MG63 (cell line): Measurements from ENCODE around the gene TRIM49D1. TPM values are rescaled to one million over a fixed set of nuclear protein-coding genes. Genes with fewer than 3 reads are reported as not detected.
"Not testable (repeated sequence)": the region's sequence is repeated elsewhere in the genome, so short reads cannot be mapped to it uniquely, and the experiment has no call there.

Experiments
- DNase-seq: peaks from one replicate; pipeline ENCODE4 v3.0.0-alpha.2; 2020
- H3K27me3 ChIP-seq: fragments of 250-450 bp; sonication (Bioruptor Pico); 2 replicates; pipeline ENCODE4 v1.5.1; 2020; ENCODE audit warnings: mild to moderate bottlenecking, moderate library complexity
- H3K36me3 ChIP-seq: fragments of 250-450 bp; sonication (Bioruptor Pico); 2 replicates; pipeline ENCODE4 v1.5.1; 2020; ENCODE audit warnings: mild to moderate bottlenecking, moderate library complexity
- H3K4me3 ChIP-seq: fragments of 250-450 bp; sonication (Bioruptor Pico); 2 replicates; pipeline ENCODE4 v1.5.1; 2020; ENCODE audit warnings: mild to moderate bottlenecking, moderate library complexity
- H3K9me3 ChIP-seq: fragments of 250-450 bp; sonication (Bioruptor Pico); 2 replicates; pipeline ENCODE4 v1.5.1; 2020; ENCODE audit warnings: mild to moderate bottlenecking, moderate library complexity
- total RNA-seq: library from RNA; depleted of rRNA; stranded (reverse); fragments of >200 nt; shearing (Covaris generic); gene quantifications from 2 replicates; pipeline ENCODE4 v1.2.3, GENCODE V29; 2014; ENCODE audit warnings: low replicate concordance; rRNA removed

TRIM49D1 gene, protein sequence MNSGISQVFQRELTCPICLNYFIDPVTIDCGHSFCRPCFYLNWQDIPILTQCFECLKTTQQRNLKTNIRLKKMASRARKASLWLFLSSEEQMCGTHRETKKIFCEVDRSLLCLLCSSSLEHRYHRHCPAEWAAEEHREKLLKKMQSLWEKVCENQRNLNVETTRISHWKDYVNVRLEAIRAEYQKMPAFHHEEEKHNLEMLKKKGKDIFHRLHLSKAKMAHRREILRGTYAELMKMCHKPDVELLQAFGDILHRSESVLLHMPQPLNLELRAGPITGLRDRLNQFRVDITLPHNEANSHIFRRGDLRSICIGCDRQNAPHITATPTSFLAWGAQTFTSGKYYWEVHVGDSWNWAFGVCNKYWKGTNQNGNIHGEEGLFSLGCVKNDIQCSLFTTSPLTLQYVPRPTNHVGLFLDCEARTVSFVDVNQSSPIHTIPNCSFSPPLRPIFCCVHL
- not detected in 2 replicates for total RNA-seq

DNA sequence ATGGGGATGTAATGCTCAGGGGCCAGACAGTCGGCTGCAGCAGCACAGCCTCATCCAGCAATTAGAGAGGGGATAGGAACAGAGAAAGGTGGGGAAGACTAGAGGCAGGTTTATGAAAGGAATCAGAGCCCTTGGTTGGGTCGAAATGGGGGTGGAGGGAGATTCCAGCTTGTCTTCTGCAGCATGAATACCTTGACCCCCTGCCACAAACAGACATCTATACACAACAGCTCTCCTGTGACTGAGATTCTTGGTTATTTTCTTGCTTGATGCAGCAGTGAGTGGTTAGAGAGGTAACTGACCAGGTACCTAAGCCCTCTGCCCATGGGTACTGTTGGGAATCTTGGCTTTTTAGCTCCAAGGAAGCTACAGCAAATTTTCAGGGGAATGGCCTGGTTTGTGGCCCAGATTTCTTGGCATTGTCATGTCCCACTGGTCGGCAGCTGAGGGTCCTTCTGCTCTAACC is at the start of gene TRIM49D1:
TSS of gene TRIM49D1 (minus strand) at position 51 of the 466 bp plus-strand sequence. CDS start 4,535 bp downstream, outside the sequence.
- no peaks in the 10 kb centered on the region for H3K27me3 ChIP-seq
- H3K36me3 ChIP-seq, result no peaks in the 10 kb centered on the region
- no peaks in the 10 kb centered on the region for H3K9me3 ChIP-seq
- H3K4me3 ChIP-seq, result no peak within 1 kb of the TSS
- DNase-seq, result no peak

DNA sequence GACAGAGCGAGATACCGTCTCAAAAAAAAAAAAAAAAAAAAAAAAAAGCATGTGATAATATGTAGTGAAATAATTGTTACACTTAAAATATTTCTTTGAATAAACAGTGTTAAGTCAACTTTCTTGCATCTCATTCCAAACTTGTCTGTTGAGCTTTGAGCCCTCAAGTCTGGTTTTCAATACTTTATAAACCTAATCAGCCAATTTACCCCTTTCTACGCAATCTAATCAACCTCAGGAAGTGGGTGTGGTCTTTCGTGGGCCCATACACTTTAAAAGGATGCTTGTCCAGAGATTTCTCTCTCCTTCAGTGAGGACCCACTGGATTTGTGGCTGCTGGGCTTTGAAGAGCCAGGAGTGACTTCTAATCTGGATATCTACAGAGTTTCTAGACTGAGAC is 43.7 kb upstream of the TRIM49D1 start, which contains the start of gene TRIM64:
TSS of gene TRIM64 (plus strand) at position 301 of the 400 bp plus-strand sequence. CDS start 2,467 bp downstream, outside the sequence.
- not testable (repeated sequence) for H3K27me3 ChIP-seq, DNase-seq, H3K9me3 ChIP-seq, H3K36me3 ChIP-seq, H3K4me3 ChIP-seq

DNA sequence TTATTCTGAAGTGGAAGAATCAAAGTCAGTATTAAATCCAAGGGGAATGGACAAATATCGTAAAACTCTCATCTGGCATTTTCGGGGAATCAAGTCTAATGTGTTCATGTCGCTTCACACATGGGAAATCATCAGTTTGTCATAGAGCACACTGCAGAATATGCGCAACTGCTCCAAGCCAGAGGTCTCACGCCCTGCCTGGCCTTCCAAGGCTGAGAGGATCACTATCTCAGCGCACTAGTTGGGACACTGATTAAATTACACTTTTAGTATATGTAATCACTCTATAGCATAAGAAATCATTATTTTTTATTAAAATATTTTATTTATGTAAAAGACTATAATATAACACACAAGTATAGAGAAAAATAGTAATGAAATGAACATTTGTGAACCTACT is 38.8 kb upstream of the TRIM49D1 start:
- H3K9me3 ChIP-seq, DNase-seq, H3K36me3 ChIP-seq: not testable (repeated sequence)

DNA sequence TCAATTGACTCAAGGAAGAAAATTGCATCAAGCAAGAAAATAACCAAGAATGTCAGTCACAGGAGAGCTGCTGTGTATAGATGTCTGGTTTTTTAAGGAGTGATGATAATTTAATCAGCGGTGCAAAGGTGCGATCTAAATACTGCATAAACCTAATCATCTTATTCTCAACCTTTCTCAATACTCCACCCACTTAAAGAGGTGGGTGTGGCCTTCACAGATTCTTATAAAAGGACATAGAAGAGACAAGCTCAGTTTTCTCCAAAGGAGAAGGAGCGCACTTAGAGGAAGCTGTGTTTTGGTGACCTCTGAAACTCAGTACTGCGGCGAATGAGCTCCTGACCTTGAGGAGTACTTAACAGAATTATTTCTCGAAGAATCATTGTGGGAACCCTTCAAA is 1.7 kb upstream of the TRIM49D1 start, which contains the start of gene TRIM49D2:
TSS of gene TRIM49D2 (plus strand) at position 301 of the 400 bp plus-strand sequence. CDS start 2,698 bp downstream, outside the sequence.
- H3K27me3 ChIP-seq, DNase-seq: not testable (repeated sequence)

More for the DNA sequence above, 38.8 kb upstream of the TRIM49D1 start:
- H3K4me3 ChIP-seq, H3K27me3 ChIP-seq: not testable (repeated sequence)

DNA sequence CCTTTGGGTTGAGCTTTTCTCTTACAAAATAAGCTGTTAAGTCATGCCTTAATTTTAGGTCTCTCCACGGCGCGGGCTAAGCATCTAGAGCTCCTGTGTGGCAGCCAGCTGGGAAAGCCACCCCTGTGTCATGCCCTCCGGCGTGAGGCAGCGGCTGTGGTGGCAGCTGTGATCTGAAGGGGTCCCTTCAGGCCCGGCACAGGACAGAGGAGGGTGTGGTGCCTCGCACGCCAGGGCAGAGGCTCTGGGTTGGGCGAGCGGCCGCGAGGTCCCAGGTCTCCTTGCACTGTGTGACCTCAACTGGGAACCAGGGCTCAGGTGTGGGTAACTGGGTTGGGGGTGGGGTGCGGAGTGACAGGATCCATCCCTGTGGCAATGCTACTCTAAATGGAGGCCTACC is 21.2 kb downstream of the TRIM49D1 start:
- H3K9me3 ChIP-seq, H3K27me3 ChIP-seq, DNase-seq, H3K36me3 ChIP-seq, H3K4me3 ChIP-seq: not testable (repeated sequence)

More for the DNA sequence above, 1.7 kb upstream of the TRIM49D1 start, which contains the start of gene TRIM49D2:
- H3K36me3 ChIP-seq, H3K9me3 ChIP-seq, H3K4me3 ChIP-seq: not testable (repeated sequence)

DNA sequence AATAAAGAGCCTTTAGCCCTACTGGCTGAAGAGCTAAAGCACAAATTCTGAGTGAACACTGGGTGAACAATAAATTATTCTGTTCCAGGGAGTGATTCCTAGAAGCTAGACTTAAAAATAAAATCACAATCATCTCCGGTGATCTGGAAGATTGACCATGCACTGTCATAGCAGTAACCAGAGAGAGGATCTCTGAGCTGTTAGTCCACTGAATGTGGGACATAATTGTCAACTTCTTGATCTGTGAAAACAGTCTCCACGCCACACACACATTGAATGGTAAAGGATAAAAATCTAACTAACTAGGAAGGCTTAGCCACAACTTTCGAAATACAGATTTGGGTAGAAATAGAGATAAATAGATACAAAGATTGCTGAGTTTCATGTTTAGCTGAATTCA is 28.8 kb downstream of the TRIM49D1 start:
- H3K27me3 ChIP-seq, H3K4me3 ChIP-seq, H3K9me3 ChIP-seq, DNase-seq, H3K36me3 ChIP-seq: not testable (repeated sequence)

DNA sequence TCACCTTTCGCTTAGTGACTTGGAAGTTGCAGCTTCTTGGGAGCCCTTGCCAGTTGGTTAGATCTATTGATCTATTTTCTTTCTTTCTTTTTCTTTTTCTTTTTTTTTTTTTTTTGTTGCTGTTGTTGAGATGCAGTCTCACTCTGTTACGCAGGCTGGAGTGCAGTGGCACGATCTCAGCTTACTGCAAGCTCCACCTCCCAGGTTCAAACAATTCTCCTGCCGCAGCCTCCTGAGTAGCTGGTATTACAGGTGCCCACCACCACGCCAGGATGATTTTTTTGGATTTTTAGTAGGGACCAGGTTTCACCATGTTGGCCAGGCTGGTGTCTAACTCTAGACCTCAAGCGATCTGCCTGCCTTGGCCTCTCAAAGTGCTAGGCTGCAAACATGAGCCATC is 44.5 kb downstream of the TRIM49D1 start:
- DNase-seq, H3K4me3 ChIP-seq, H3K27me3 ChIP-seq, H3K36me3 ChIP-seq, H3K9me3 ChIP-seq: not testable (repeated sequence)

DNA sequence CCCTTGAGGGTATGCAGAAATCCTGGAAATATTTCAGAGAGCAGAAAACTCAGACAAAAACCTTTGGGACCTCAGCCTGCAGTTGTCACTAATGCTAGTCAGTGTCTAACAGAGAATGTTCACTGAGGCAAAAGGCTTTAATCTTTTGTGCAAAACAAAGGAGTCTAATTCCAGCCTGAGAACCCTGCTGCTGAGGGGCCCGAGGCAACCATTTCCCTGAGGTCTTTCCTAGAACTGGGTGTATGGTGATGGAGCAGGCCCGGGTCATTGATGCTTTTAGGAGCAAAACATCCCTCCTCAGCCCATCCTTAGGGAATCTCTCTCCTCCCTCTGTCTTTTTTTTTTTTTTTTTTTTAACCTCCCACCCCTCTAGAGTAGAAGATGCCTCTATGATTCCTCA is 49.5 kb downstream of the TRIM49D1 start:
- not testable (repeated sequence) for H3K9me3 ChIP-seq, DNase-seq, H3K27me3 ChIP-seq, H3K4me3 ChIP-seq, H3K36me3 ChIP-seq

DNA sequence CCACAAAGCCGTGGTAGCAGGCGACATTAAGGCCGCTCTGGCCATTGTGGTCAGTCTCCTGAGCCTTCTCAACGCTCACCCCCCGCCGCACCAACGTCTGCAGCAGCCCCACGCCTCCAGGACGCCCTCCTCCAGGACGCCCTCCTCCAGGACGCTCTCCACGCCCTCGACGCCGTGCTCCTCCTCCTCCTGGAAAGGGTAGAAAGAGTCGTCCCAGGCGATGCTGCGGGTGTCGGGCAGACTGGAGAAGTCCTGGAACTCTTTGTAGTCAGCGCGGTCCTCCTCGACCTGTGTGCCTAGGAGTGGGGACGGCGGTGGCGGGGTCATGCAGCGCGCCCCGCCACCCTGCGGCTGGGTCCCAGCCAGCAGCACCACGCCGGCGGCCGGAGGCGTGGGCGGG is 56.8 kb downstream of the TRIM49D1 start:
- not testable (repeated sequence) for H3K36me3 ChIP-seq, H3K4me3 ChIP-seq, DNase-seq, H3K9me3 ChIP-seq, H3K27me3 ChIP-seq

DNA sequence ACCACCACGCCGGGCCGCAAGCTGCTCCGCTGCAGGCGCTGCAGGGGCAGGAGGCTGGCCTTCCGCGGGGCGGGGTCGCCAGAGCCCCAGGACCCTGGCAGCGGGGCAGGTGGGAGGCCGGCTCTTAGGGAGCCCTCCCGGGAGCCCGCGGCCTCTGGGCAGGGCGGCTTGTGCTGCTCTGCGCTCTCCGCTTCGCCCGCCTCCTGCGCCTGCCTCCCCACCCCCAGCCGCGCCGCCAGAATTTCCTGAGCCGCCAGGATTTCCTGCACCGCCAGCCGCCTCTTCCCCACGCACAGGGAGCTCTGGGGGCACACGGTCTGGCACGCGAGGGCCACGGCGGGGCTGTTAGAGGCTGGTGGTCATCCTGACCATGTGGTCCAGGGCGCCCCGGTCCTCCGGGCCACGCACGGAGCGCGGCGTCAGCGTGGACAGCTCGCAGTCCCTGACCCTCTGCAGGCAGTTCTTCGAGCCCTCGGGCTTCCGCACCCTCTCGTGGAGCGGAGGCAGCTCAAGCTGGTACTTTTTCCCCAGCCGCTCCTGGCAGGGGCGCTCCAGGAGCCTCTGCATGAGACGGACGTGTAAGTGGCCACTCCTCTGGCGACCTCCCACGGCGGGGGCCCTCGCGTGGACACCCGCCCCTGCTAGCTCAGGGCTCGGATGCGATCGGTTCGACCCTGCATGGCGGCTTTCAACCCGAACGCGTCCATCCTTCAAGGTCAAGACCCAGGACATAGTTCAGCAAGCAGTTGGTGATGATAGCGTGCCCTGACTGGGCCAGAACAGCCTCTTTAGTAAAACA is 57.9 kb downstream of the TRIM49D1 start:
- H3K36me3 ChIP-seq, H3K4me3 ChIP-seq, H3K9me3 ChIP-seq, H3K27me3 ChIP-seq: not testable (repeated sequence)
- DNase-seq, result peak; percentile 30

Other genes starting within 250 kb of the TRIM49D1 start
- gene TRIM77, start 211.9 kb downstream of the TRIM49D1 start, total RNA-seq, result not detected in 2 replicates
- not detected in 2 replicates for gene TRIM49, start 113.7 kb downstream of the TRIM49D1 start, total RNA-seq
- not detected in 2 replicates for gene TRIM64B, start 43.8 kb downstream of the TRIM49D1 start, total RNA-seq
- not detected in 2 replicates for gene TRIM49D2, start 1.8 kb upstream of the TRIM49D1 start, total RNA-seq
- not detected in 2 replicates for gene TRIM64, start 43.8 kb upstream of the TRIM49D1 start, total RNA-seq
- gene TRIM49C, start 108.9 kb upstream of the TRIM49D1 start, total RNA-seq, result not detected in 2 replicates
- gene UBTFL1, start 163.7 kb upstream of the TRIM49D1 start, total RNA-seq, result not detected in 2 replicates
- gene NAALAD2, start 212.4 kb upstream of the TRIM49D1 start, total RNA-seq, result not detected in 2 replicates